Ishikawa (cell line): Measurements from ENCODE around the gene TMEM244.

ENCODE experiments used
- CREB1 ChIP-seq: IDR thresholded peaks from 2 replicates; pipeline ENCODE4 v1.6.1; 2012; ENCODE audit warnings: low read depth
- EP300 ChIP-seq: IDR thresholded peaks from 2 replicates; pipeline ENCODE4 v1.6.1; 2012; ENCODE audit warnings: borderline replicate concordance
- FOXM1 ChIP-seq: IDR thresholded peaks from 2 replicates; pipeline ENCODE4 v1.6.1; 2012; ENCODE audit warnings: low read depth, borderline replicate concordance
- TCF12 ChIP-seq: IDR thresholded peaks from 2 replicates; pipeline ENCODE4 v1.6.1; 2012; ENCODE audit warnings: low read depth
- YY1 ChIP-seq: IDR thresholded peaks from 2 replicates; pipeline ENCODE4 v1.6.1; 2012; ENCODE audit warnings: low read depth
- ZBTB7A ChIP-seq: IDR thresholded peaks from 2 replicates; pipeline ENCODE4 v1.6.1; 2012; ENCODE audit warnings: low read depth
- TF ChIP-seq, protein P1 (sequence below): IDR thresholded peaks from 2 replicates; pipeline ENCODE4 v1.6.1; 2012

Gene TMEM244

GRCh38 chr6:129785047-129785755, 75.9 kb downstream of the TMEM244 start:
- no peak for TF ChIP-seq ZBTB7A
- no peak for TF ChIP-seq TCF12
- no peak for TF ChIP-seq FOXM1
- no peak for TF ChIP-seq CREB1
- TF ChIP-seq, protein P1, sequence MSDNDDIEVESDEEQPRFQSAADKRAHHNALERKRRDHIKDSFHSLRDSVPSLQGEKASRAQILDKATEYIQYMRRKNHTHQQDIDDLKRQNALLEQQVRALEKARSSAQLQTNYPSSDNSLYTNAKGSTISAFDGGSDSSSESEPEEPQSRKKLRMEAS, result no peak
- TF ChIP-seq YY1, result no peak
- no peak for TF ChIP-seq EP300
